Mucosa of rectum (tissue), 2 donors: ENCODE data around the gene PIK3AP1.

Experiments used
- H3K27ac ChIP-seq, 2 donors: one replicate each; pipeline ENCODE4 v1.7.0; 2013; ENCODE audit warnings: inconsistent platforms in 2 of 2, low read depth in 2 of 2, low read length in 2 of 2
- H3K27me3 ChIP-seq, 2 donors: one replicate each; pipeline ENCODE4 v1.7.0; 2013; ENCODE audit warnings: low read length in 2 of 2; ENCODE audit not compliant: control insufficient read depth in 2 of 2, insufficient read depth in 2 of 2
- H3K36me3 ChIP-seq, 2 donors: one replicate each; pipeline ENCODE4 v1.7.0; 2013; ENCODE audit warnings: low read length in 2 of 2; ENCODE audit not compliant: control insufficient read depth in 2 of 2, insufficient read depth in 2 of 2
- H3K4me1 ChIP-seq, 2 donors: one replicate each; pipeline ENCODE4 v1.7.0; 2013; ENCODE audit warnings: low read length in 2 of 2, mild to moderate bottlenecking in 1 of 2; ENCODE audit not compliant: control insufficient read depth in 2 of 2, insufficient read depth in 2 of 2
- H3K4me3 ChIP-seq, 2 donors: one replicate each; pipeline ENCODE4 v1.7.0; 2013; ENCODE audit warnings: low read length in 2 of 2
- H3K9ac ChIP-seq, 2 donors: one replicate each; pipeline ENCODE4 v1.7.0; 2013; ENCODE audit warnings: low read length in 2 of 2, low read depth in 1 of 2, mild to moderate bottlenecking in 1 of 2
- H3K9me3 ChIP-seq, 2 donors: one replicate each; pipeline ENCODE4 v1.7.0; 2013; ENCODE audit warnings: low read length in 2 of 2; ENCODE audit not compliant: control insufficient read depth in 2 of 2
- donor health status: healthy.
- donor health status: Normal muscosa, but diverticular disease.

Gene PIK3AP1

GRCh38 chr10:96619796-96620773, 100.2 kb downstream of the PIK3AP1 start:
- Histone ChIP-seq H3K4me1 (peaks cover 5 to 21% of the 10 kb centered on the region in 2 donors), H3K4me3 (no peak overlapping the region), H3K9ac (no peak overlapping the region), H3K27me3 (no peaks in the 10 kb centered on the region), H3K27ac (peak overlapping the region; percentile 19 to 20), H3K9me3 (no peaks in the 10 kb centered on the region), H3K36me3 (no peaks in the 10 kb centered on the region)

GRCh38 chr10:96619120-96619519, 101.2 kb downstream of the PIK3AP1 start:
- Histone ChIP-seq H3K4me3 (no peak overlapping the region), H3K36me3 (no peaks in the 10 kb centered on the region), H3K27ac (no peak overlapping the region), H3K9ac (no peak overlapping the region), H3K4me1 (peaks cover 5 to 28% of the 10 kb centered on the region in 2 donors), H3K27me3 (no peaks in the 10 kb centered on the region), H3K9me3 (no peaks in the 10 kb centered on the region)

GRCh38 chr10:96618653-96619052, 101.7 kb downstream of the PIK3AP1 start:
- H3K27ac ChIP-seq = no peak overlapping the region
- H3K4me3 ChIP-seq = no peak overlapping the region
- H3K9me3 ChIP-seq = no peaks in the 10 kb centered on the region
- no peaks in the 10 kb centered on the region for H3K36me3 ChIP-seq
- H3K27me3 ChIP-seq = no peaks in the 10 kb centered on the region
- H3K4me1 ChIP-seq = peaks cover 5 to 33% of the 10 kb centered on the region in 2 donors
- no peak overlapping the region for H3K9ac ChIP-seq

GRCh38 chr10:96616961-96617360, 103.4 kb downstream of the PIK3AP1 start:
- no peak overlapping the region for H3K9ac ChIP-seq
- H3K4me1 ChIP-seq = peaks cover 5 to 43% of the 10 kb centered on the region in 2 donors
- H3K4me3 ChIP-seq = no peak overlapping the region
- no peaks in the 10 kb centered on the region for H3K36me3 ChIP-seq
- no peaks in the 10 kb centered on the region for H3K9me3 ChIP-seq
- no peak overlapping the region for H3K27ac ChIP-seq
- H3K27me3 ChIP-seq = no peaks in the 10 kb centered on the region

GRCh38 chr10:96614515-96614914, 105.8 kb downstream of the PIK3AP1 start:
- Histone ChIP-seq H3K36me3 (no peaks in the 10 kb centered on the region), H3K27ac (no peak overlapping the region), H3K27me3 (no peaks in the 10 kb centered on the region), H3K4me1 (peaks cover 19 to 57% of the 10 kb centered on the region in 2 donors), H3K9me3 (no peaks in the 10 kb centered on the region), H3K4me3 (no peak overlapping the region), H3K9ac (no peak overlapping the region)

- H3K4me3 ChIP-seq = no peak overlapping the region
- no peaks in the 10 kb centered on the region for H3K27me3 ChIP-seq
- H3K27ac ChIP-seq = peak overlapping the region in 1 of 2 donors; percentile 32
- H3K9me3 ChIP-seq = no peaks in the 10 kb centered on the region
- H3K4me1 ChIP-seq = peaks cover 28 to 56% of the 10 kb centered on the region in 2 donors
- no peak overlapping the region for H3K9ac ChIP-seq
- H3K36me3 ChIP-seq = no peaks in the 10 kb centered on the region
These were observed 106.7 kb downstream of the PIK3AP1 start for GRCh38 chr10:96613576-96613975.

- Histone ChIP-seq H3K4me1 (peaks cover 35 to 67% of the 10 kb centered on the region in 2 donors), H3K27me3 (no peaks in the 10 kb centered on the region), H3K27ac (peak overlapping the region; percentile 89 to 90), H3K9me3 (no peaks in the 10 kb centered on the region), H3K36me3 (no peaks in the 10 kb centered on the region), H3K4me3 (no peak overlapping the region), H3K9ac (peak overlapping the region in 1 of 2 donors; percentile 22)
These were observed 108.1 kb downstream of the PIK3AP1 start for GRCh38 chr10:96612055-96612830.

GRCh38 chr10:96610817-96611216, 109.5 kb downstream of the PIK3AP1 start:
- Histone ChIP-seq H3K27ac (peak overlapping the region; percentile 89 to 90), H3K27me3 (no peaks in the 10 kb centered on the region), H3K9me3 (no peaks in the 10 kb centered on the region), H3K4me3 (no peak overlapping the region), H3K36me3 (no peaks in the 10 kb centered on the region), H3K9ac (peak overlapping the region; percentile 0 to 45), H3K4me1 (peaks cover 35 to 67% of the 10 kb centered on the region in 2 donors)

GRCh38 chr10:96609510-96609909, 110.8 kb downstream of the PIK3AP1 start:
- H3K36me3 ChIP-seq = no peaks in the 10 kb centered on the region
- H3K9me3 ChIP-seq = no peaks in the 10 kb centered on the region
- H3K4me3 ChIP-seq = no peak overlapping the region
- peaks cover 35 to 61% of the 10 kb centered on the region in 2 donors for H3K4me1 ChIP-seq
- peak overlapping the region; percentile 89 to 90 for H3K27ac ChIP-seq
- no peaks in the 10 kb centered on the region for H3K27me3 ChIP-seq
- peak overlapping the region in 1 of 2 donors; percentile 45 for H3K9ac ChIP-seq

- Histone ChIP-seq H3K27ac (peak overlapping the region; percentile 8 to 56), H3K4me3 (no peak overlapping the region), H3K9me3 (no peaks in the 10 kb centered on the region), H3K9ac (no peak overlapping the region), H3K36me3 (no peaks in the 10 kb centered on the region), H3K27me3 (no peaks in the 10 kb centered on the region), H3K4me1 (peaks cover 35 to 56% of the 10 kb centered on the region in 2 donors)
These were observed 111.5 kb downstream of the PIK3AP1 start for GRCh38 chr10:96608805-96609204.
